ENCODE measurements around the gene CFAP157.

DNA sequence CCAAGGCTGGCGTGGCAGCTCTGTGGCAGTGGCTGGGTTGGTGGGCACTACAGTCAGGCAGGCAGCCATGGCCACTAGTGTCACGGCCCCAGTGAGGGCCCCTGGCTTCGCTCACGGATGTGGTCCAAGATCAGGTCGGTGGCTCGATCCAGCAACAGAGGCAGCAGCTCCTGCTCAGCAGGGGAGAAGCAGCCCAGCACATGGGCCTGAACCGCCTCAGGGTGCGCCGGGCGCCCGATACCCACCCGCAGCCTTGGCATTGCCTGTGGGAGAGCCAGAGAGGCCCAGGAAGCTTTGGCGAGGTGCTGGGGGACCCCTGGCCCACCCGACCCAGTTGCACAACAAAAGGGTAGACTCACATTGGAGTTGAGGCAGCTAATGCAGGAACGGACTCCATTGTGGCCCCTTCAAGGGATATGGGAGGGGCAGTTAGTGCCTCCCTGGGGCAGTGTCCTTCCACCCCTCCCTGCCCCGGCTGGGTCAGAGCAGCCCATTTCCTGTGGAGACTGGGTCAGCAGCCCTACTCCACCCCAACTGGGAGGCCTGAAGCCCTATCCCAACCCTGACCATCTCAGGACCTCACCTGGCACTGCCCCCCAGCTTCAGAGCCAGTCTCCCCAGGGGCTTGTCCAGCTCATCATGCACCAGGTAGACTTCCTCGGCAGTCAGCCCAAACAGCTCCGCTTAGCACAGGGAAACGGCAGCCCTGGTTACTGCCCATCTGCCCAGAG, 7.4 kb downstream of the CFAP157 start:
- TF ChIP-seq, protein P1, sequence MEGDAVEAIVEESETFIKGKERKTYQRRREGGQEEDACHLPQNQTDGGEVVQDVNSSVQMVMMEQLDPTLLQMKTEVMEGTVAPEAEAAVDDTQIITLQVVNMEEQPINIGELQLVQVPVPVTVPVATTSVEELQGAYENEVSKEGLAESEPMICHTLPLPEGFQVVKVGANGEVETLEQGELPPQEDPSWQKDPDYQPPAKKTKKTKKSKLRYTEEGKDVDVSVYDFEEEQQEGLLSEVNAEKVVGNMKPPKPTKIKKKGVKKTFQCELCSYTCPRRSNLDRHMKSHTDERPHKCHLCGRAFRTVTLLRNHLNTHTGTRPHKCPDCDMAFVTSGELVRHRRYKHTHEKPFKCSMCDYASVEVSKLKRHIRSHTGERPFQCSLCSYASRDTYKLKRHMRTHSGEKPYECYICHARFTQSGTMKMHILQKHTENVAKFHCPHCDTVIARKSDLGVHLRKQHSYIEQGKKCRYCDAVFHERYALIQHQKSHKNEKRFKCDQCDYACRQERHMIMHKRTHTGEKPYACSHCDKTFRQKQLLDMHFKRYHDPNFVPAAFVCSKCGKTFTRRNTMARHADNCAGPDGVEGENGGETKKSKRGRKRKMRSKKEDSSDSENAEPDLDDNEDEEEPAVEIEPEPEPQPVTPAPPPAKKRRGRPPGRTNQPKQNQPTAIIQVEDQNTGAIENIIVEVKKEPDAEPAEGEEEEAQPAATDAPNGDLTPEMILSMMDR (IDR thresholded peaks at IDR 0.05; ENCODE audit: poor library complexity), result no peak
- no peak for TF ChIP-seq EZH2 (IDR thresholded peaks at IDR 0.05; ENCODE audit: borderline replicate concordance)

All from hepatocyte (in vitro differentiated cells).